DND-41 (cell line): ENCODE results near the gene COTL1.

Experiments used
- EZH2 ChIP-seq: IDR thresholded peaks from 3 replicates; pipeline ENCODE4 v1.6.1; 2012; ENCODE audit warnings: borderline replicate concordance, low read depth, mild to moderate bottlenecking, moderate library complexity, low read length, inconsistent platforms; ENCODE audit not compliant: severe bottlenecking
- TF ChIP-seq, protein P1 (sequence below): IDR thresholded peaks from 2 replicates; pipeline ENCODE4 v1.5.1; 2012; ENCODE audit warnings: borderline replicate concordance, low read length, moderate library complexity, mild to moderate bottlenecking; ENCODE audit not compliant: poor library complexity, severe bottlenecking; ENCODE audit errors: extremely low read depth

DNA sequence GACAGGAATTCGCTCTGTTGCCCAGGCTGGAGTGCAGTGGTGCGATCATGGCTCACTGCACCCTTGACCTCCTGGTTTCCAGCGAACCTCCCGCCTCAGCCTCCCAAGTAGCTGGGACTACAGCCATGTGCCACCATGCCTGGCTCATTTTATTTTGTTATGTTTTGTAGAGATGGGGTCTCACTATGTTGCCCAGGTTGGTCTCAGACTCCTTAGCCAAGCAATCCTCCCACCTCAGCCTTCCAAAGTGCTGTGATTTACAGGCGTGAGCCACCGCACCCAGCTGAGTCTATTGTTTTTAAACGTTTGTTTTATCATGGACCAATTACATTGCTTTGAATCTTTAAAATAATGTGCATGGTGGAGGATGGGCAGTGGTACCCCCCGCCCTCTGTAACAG lies 28.9 kb downstream of the COTL1 start:
- TF ChIP-seq, protein P1, sequence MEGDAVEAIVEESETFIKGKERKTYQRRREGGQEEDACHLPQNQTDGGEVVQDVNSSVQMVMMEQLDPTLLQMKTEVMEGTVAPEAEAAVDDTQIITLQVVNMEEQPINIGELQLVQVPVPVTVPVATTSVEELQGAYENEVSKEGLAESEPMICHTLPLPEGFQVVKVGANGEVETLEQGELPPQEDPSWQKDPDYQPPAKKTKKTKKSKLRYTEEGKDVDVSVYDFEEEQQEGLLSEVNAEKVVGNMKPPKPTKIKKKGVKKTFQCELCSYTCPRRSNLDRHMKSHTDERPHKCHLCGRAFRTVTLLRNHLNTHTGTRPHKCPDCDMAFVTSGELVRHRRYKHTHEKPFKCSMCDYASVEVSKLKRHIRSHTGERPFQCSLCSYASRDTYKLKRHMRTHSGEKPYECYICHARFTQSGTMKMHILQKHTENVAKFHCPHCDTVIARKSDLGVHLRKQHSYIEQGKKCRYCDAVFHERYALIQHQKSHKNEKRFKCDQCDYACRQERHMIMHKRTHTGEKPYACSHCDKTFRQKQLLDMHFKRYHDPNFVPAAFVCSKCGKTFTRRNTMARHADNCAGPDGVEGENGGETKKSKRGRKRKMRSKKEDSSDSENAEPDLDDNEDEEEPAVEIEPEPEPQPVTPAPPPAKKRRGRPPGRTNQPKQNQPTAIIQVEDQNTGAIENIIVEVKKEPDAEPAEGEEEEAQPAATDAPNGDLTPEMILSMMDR = no peak
- TF ChIP-seq EZH2 = no peak
